Measurements from ENCODE around the gene CRYBB1.
A peak's percentile ranks its signal among the peaks of the same experiment; 100 is the strongest.

CRYBB1 gene

GRCh38 chr22:26602127-26602526 is 15.7 kb downstream of the CRYBB1 start:
- DNase-seq, result no peak

- DNase-seq, result no peak
Measured at GRCh38 chr22:26601726-26602125, 16.1 kb downstream of the CRYBB1 start.

- no peak for DNase-seq
Measured at GRCh38 chr22:26599505-26599904, 18.3 kb downstream of the CRYBB1 start.

- DNase-seq, result no peak
Measured at GRCh38 chr22:26597480-26597879, 20.3 kb downstream of the CRYBB1 start.

GRCh38 chr22:26597026-26597425 is 20.8 kb downstream of the CRYBB1 start:
- peak; percentile 13 for DNase-seq

- DNase-seq, result no peak
Measured at GRCh38 chr22:26593763-26594162, 24.1 kb downstream of the CRYBB1 start.

- no peak for DNase-seq
Measured at GRCh38 chr22:26592421-26592891, 25.4 kb downstream of the CRYBB1 start.

- peak; percentile 78 for DNase-seq
Measured at GRCh38 chr22:26589845-26590736, 27.7 kb downstream of the CRYBB1 start, which contains the start of gene TPST2. TPST2 (minus strand) TSS chr22:26590132; CDS start chr22:26541630, 48,502 bp downstream.

- DNase-seq, result peak; percentile 20
Measured at GRCh38 chr22:26589367-26589844, 28.4 kb downstream of the CRYBB1 start.

GRCh38 chr22:26588729-26589366 is 29.0 kb downstream of the CRYBB1 start:
- no peak for DNase-seq

- no peak for DNase-seq
Measured at GRCh38 chr22:26587991-26588613, 29.7 kb downstream of the CRYBB1 start.

GRCh38 chr22:26586556-26587325 is 31.1 kb downstream of the CRYBB1 start:
- no peak for DNase-seq

GRCh38 chr22:26585104-26585790 is 32.6 kb downstream of the CRYBB1 start:
- DNase-seq, result no peak

GRCh38 chr22:26584010-26584409 is 33.8 kb downstream of the CRYBB1 start:
- DNase-seq, result no peak

- DNase-seq, result no peak
Measured at GRCh38 chr22:26581633-26582168, 36.1 kb downstream of the CRYBB1 start.

- DNase-seq, result no peak
Measured at GRCh38 chr22:26581026-26581425, 36.8 kb downstream of the CRYBB1 start.

GRCh38 chr22:26580240-26580962 is 37.4 kb downstream of the CRYBB1 start:
- DNase-seq, result no peak

- no peak for DNase-seq
Measured at GRCh38 chr22:26579331-26579886, 38.4 kb downstream of the CRYBB1 start.

- no peak for DNase-seq
Measured at GRCh38 chr22:26577081-26577480, 40.7 kb downstream of the CRYBB1 start.

- DNase-seq, result no peak
Measured at GRCh38 chr22:26576026-26576680, 41.7 kb downstream of the CRYBB1 start.
